GM12878 (cell line): ENCODE results near the gene SYMPK. TPM values are rescaled to one million over a fixed set of nuclear protein-coding genes. Genes with fewer than 3 reads are reported as not detected.

ENCODE experiments used
- ATAC-seq: fragments of 200-7000 bp; cut with Tn5 transposase; 3 replicates; pipeline ENCODE4 v1.9.1; 2020; ENCODE audit warnings: mild to moderate bottlenecking, moderate library complexity
- BruUV-seq: library from RNA; stranded (reverse); fragments of 400-500 nt; replicated peaks from 2 replicates; lab custom pipeline; 2021; lab: Mats Ljungman, UMichigan
- CTCF ChIA-PET: fragments of 300-600 bp; sonication (Branson Sonifier 250); formaldehyde crosslinking; extraction: SDS; loops from one replicate; lab custom pipeline; 2021; ENCODE audit warnings: inconsistent platforms; lab: Yijun Ruan, JAX
- POLR2A ChIA-PET: fragments of 350-600 bp; formaldehyde crosslinking; extraction: SDS; loops from one replicate; lab custom pipeline; 2021; ENCODE audit warnings: inconsistent platforms; lab: Charles Lee
- RAD21 ChIA-PET: fragments of 300-600 bp; sonication (Branson Sonifier 250); formaldehyde crosslinking; loops from one replicate; lab custom pipeline; 2023; ENCODE audit warnings: antibody characterized with exemption; ENCODE audit not compliant: unreplicated experiment; lab: Charles Lee
- SMC1A ChIA-PET: fragments of 300-600 bp; sonication (Branson Sonifier 250); formaldehyde crosslinking; loops from one replicate; lab custom pipeline; 2023; ENCODE audit not compliant: unreplicated experiment, uncharacterized antibody; lab: Charles Lee
- DNase-seq: peaks from one replicate; pipeline ENCODE4 v3.0.0-alpha.2; 2011; ENCODE audit warnings: low read depth, low spot score
- FAIRE-seq: peaks from 3 replicates; lab custom pipeline; 2011; peaks lifted over from hg19 to GRCh38; lab: Jason Lieb, UNC
- H2AFZ ChIP-seq: 2 replicates; pipeline ENCODE4 v1.6.0; 2011; ENCODE audit warnings: low read depth, low read length, control low read depth; ENCODE audit not compliant: control insufficient read depth
- H3K27ac ChIP-seq: 2 replicates; pipeline ENCODE4 v1.5.1; 2011; ENCODE audit warnings: control low read depth; ENCODE audit not compliant: control insufficient read depth, insufficient read depth
- H3K27me3 ChIP-seq, 2 experiments: replicated peaks in 1 of 2; 2 replicates each; pipeline versions ENCODE4 v1.6.0 to v1.6.1; 2011; ENCODE audit warnings: low read length in 1 of 2; ENCODE audit not compliant: control insufficient read depth in 2 of 2, insufficient read depth in 2 of 2
- H3K36me3 ChIP-seq, 2 experiments: 2 replicates each; pipeline ENCODE4 v1.5.1; 2011; ENCODE audit warnings: low read length in 1 of 2; ENCODE audit not compliant: control insufficient read depth in 2 of 2, insufficient read depth in 2 of 2
- H3K4me1 ChIP-seq: 2 replicates; pipeline ENCODE4 v1.6.1; 2011; ENCODE audit warnings: mild to moderate bottlenecking, low read length, moderate library complexity, mixed read lengths; ENCODE audit not compliant: control insufficient read depth, insufficient read depth
- H3K4me2 ChIP-seq: 2 replicates; pipeline ENCODE4 v1.6.0; 2011; ENCODE audit warnings: control low read depth; ENCODE audit not compliant: control insufficient read depth, insufficient read depth
- H3K4me3 ChIP-seq: fragments of 200-600 bp; sonication (generic); 2 replicates; pipeline ENCODE4 v1.5.1; 2016
- H3K79me2 ChIP-seq: 2 replicates; pipeline ENCODE4 v1.6.0; 2011; ENCODE audit warnings: low read length; ENCODE audit not compliant: control insufficient read depth, insufficient read depth
- H3K9ac ChIP-seq: 2 replicates; pipeline ENCODE4 v1.8.0; 2011; ENCODE audit warnings: low read length, control low read depth, mixed read lengths; ENCODE audit not compliant: control insufficient read depth, insufficient read depth
- H3K9me3 ChIP-seq: replicated peaks from 3 replicates; pipeline ENCODE4 v1.5.1; 2011; ENCODE audit warnings: mild to moderate bottlenecking, low read length; ENCODE audit not compliant: control insufficient read depth, insufficient read depth
- H4K20me1 ChIP-seq: 2 replicates; pipeline ENCODE4 v1.6.0; 2011; ENCODE audit not compliant: control insufficient read depth, insufficient read depth
- ATF2 ChIP-seq: IDR thresholded peaks from 2 replicates; pipeline ENCODE4 v1.6.1; 2012; ENCODE audit warnings: low read length, inconsistent platforms
- ATF7 ChIP-seq: fragments of 450-650 bp; IDR thresholded peaks from 2 replicates; pipeline ENCODE4 v1.6.1; 2016; ENCODE audit warnings: low read depth, mild to moderate bottlenecking
- CBX3 ChIP-seq: fragments of 200-600 bp; sonication (generic); IDR thresholded peaks from 2 replicates; pipeline ENCODE4 v1.6.1; 2016; ENCODE audit warnings: low read depth, borderline replicate concordance
- CEBPB ChIP-seq, 2 experiments: fragments of 150-350 bp in 1 of 2; IDR thresholded peaks; 2 replicates each; pipeline ENCODE4 v1.6.1; 2012 to 2014; ENCODE audit warnings: low read depth in 2 of 2, low read length in 2 of 2, borderline replicate concordance in 1 of 2, inconsistent platforms in 1 of 2
- CEBPZ ChIP-seq: fragments of 150-350 bp; IDR thresholded peaks from 2 replicates; pipeline ENCODE4 v1.6.1; 2016; ENCODE audit warnings: low read depth, low read length
- CHD2 ChIP-seq: IDR thresholded peaks from 2 replicates; pipeline ENCODE4 v1.6.1; 2011; ENCODE audit warnings: low read depth, low read length, improper control_type of control experiment, borderline replicate concordance
- CREB1 ChIP-seq: IDR thresholded peaks from 2 replicates; pipeline ENCODE4 v1.6.1; 2012; ENCODE audit warnings: low read depth, mild to moderate bottlenecking, inconsistent platforms
- E2F8 ChIP-seq: fragments of 450-650 bp; IDR thresholded peaks from 2 replicates; pipeline ENCODE4 v1.6.1; 2018; ENCODE audit warnings: mild to moderate bottlenecking, low read depth, moderate library complexity; ENCODE audit not compliant: partially characterized antibody
- MAX ChIP-seq: IDR thresholded peaks from 2 replicates; pipeline ENCODE4 v1.6.1; 2012; ENCODE audit warnings: low read depth, low read length, improper control_type of control experiment
- NR2C2 ChIP-seq: IDR thresholded peaks from 2 replicates; pipeline ENCODE4 v1.6.1; 2011; ENCODE audit warnings: borderline replicate concordance, low read depth; ENCODE audit not compliant: control insufficient read depth, insufficient read length
- RBBP5 ChIP-seq: fragments of 200-600 bp; sonication (generic); conservative IDR thresholded peaks from 2 replicates; pipeline ENCODE4 v1.6.1; 2016
- USF2 ChIP-seq: IDR thresholded peaks from 2 replicates; pipeline ENCODE4 v1.6.1; 2011; ENCODE audit warnings: low read depth, low read length, improper control_type of control experiment, borderline replicate concordance
- ZNF207 ChIP-seq: fragments of 450-650 bp; IDR thresholded peaks from 2 replicates; pipeline ENCODE4 v1.6.1; 2014; ENCODE audit warnings: antibody characterized with exemption, mild to moderate bottlenecking, borderline replicate concordance
- WGBS: methylation state at CpG from one replicate; pipeline ENCODE4 v1.1.6; 2016; ENCODE audit warnings: low lambda C conversion rate; ENCODE audit not compliant: insufficient replicate concordance, insufficient coverage; ENCODE audit errors: missing lambda C conversion rate; 5-methylcytosine and 5-hydroxymethylcytosine counted together
- in situ Hi-C: fragments of 300-500 bp; cut with MboI; formaldehyde crosslinking; loops from 9 replicates; pipeline ENCODE4 v1.14.3; 2018; ENCODE audit warnings: mixed read lengths
- intact Hi-C: fragments of 100-400 bp; cut with micrococcal nuclease; formaldehyde crosslinking; loops from one replicate; pipeline ENCODE4 v1.14.2; 2022; ENCODE audit not compliant: unreplicated experiment
- polyA plus RNA-seq, 11 experiments: library from polyadenylated mRNA; depleted of rRNA in 4 of 11; unstranded in 6 of 11; stranded (reverse) in 5 of 11; fragments of >200 nt; fragmentation: Nextera tagmentation in 4 of 11; fragmentation: Illumina TruSeq in 1 of 11; extraction: Ambion mirVana in 4 of 11; extraction: Trizol in 1 of 11; gene quantifications; 1 replicate in 1 of 11; 2 replicates in 10 of 11; pipeline versions ENCODE4 v1.2.1 to v1.2.3, GENCODE V29; 2011 to 2016; ENCODE audit warnings: inconsistent platforms in 2 of 11, missing spikeins in 2 of 11, low read depth in 1 of 11
- total RNA-seq, 4 experiments: library from RNA; depleted of rRNA in 3 of 4; stranded (reverse); fragments of >200 nt in 3 of 4; fragmentation: Illumina TruSeq in 1 of 4; extraction: Trizol in 1 of 4; gene quantifications; 2 replicates each; pipeline versions ENCODE4 v1.2.1 to v1.2.3, GENCODE V29; 2013 to 2021

The SYMPK gene
- total and polyA plus RNA-seq, 10 of the 15 experiments (the other 5 are each of a cell fraction or from before 2014, with no cell fraction given) = 0.49 to 109 (median 42.5) TPM

- ChIA-PET SMC1A (no interaction called here), CTCF (no interaction called here), RAD21 (no interaction called here), POLR2A (no interaction called here)
- Histone ChIP-seq H3K4me2 (no peak overlapping the region), H4K20me1 (no peaks in the 10 kb centered on the region), H3K27me3 (no peaks in the 10 kb centered on the region), H3K79me2 (no peaks in the 10 kb centered on the region; the same call in 1 of the 2 replicates), H3K4me1 (peaks cover 4% of the 10 kb centered on the region), H3K4me3 (no peak overlapping the region), H3K9me3 (no peaks in the 10 kb centered on the region), H3K27ac (no peak overlapping the region), H3K9ac (no peak overlapping the region), H2AFZ (no peak overlapping the region), H3K36me3 (no peaks in the 10 kb centered on the region)
- FAIRE-seq (no peak), DNase-seq (no peak), ATAC-seq (no peak)
- intact Hi-C loops (loop anchor here (5.0 kb wide), 2 partner anchors 33 to 73 kb away; partner anchors contain the start of genes FBXO46, MEIOSIN, QPCTL and SNRPD2), in situ Hi-C loops (no loop called here)
- no TSS peak for BruUV-seq
- 86% methylated on average over 23 of the region's 23 CpGs for WGBS
- TF ChIP-seq CEBPB (IDR thresholded peaks at IDR 0.05; ENCODE audit: borderline replicate concordance in 1 of 2, low read depth in 2 of 2, low read length in 2 of 2) = no peak
- TF ChIP-seq ZNF207 = no peak
- no peak for TF ChIP-seq CEBPZ
- no peak for TF ChIP-seq CREB1
- TF ChIP-seq ATF2 = no peak
- no peak for TF ChIP-seq USF2
- TF ChIP-seq NR2C2 = no peak
- no peak for TF ChIP-seq CHD2
- TF ChIP-seq ATF7 = no peak
- TF ChIP-seq CBX3 = no peak
- TF ChIP-seq E2F8 = no peak
- TF ChIP-seq MAX = no peak
- no peak for TF ChIP-seq RBBP5
Measured at GRCh38 chr19:45765702-45766295, 97.1 kb downstream of the SYMPK start.
